Mesenchymal stem cell (in vitro differentiated cells and primary cell): ENCODE measurements around the gene FCSK.

Source experiments
- DNase-seq: peaks from one replicate; pipeline ENCODE4 v3.0.0-alpha.2; 2013
- H2AFZ ChIP-seq: one replicate; pipeline ENCODE4 v1.6.1; 2013; ENCODE audit warnings: low read depth, mild to moderate bottlenecking, control low read depth, inconsistent platforms, low read length, moderate library complexity
- H2AK5ac ChIP-seq: 2 replicates; pipeline ENCODE4 v1.6.1; 2013; ENCODE audit warnings: low read length, moderate library complexity, mild to moderate bottlenecking, inconsistent platforms; ENCODE audit not compliant: severe bottlenecking
- H2BK120ac ChIP-seq: one replicate; pipeline ENCODE4 v1.6.1; 2013; ENCODE audit warnings: low read depth, mild to moderate bottlenecking, inconsistent platforms, low read length, moderate library complexity
- H2BK12ac ChIP-seq, 2 experiments: one replicate each; pipeline ENCODE4 v1.6.1; 2013; ENCODE audit warnings: inconsistent platforms in 2 of 2, low read length in 2 of 2, mild to moderate bottlenecking in 2 of 2, moderate library complexity in 2 of 2, control low read depth in 1 of 2
- H2BK15ac ChIP-seq: one replicate; pipeline ENCODE4 v1.6.1; 2013; ENCODE audit warnings: mild to moderate bottlenecking, low read depth, inconsistent platforms; ENCODE audit not compliant: poor library complexity, severe bottlenecking
- H2BK5ac ChIP-seq: 2 replicates; pipeline ENCODE4 v1.6.1; 2013; ENCODE audit warnings: low read depth, mild to moderate bottlenecking, low read length, control low read depth, inconsistent platforms; ENCODE audit not compliant: poor library complexity, severe bottlenecking
- H3K14ac ChIP-seq, 2 experiments: one replicate each; pipeline ENCODE4 v1.6.1; 2013; ENCODE audit warnings: inconsistent platforms in 2 of 2, low read length in 2 of 2, control low read depth in 1 of 2, mild to moderate bottlenecking in 1 of 2, moderate library complexity in 1 of 2
- H3K18ac ChIP-seq, 2 experiments: one replicate each; pipeline ENCODE4 v1.6.1; 2013; ENCODE audit warnings: inconsistent platforms in 2 of 2, low read length in 2 of 2, control low read depth in 1 of 2, low read depth in 1 of 2, mild to moderate bottlenecking in 1 of 2
- H3K23ac ChIP-seq, 2 experiments: one replicate each; pipeline ENCODE4 v1.6.1; 2013; ENCODE audit warnings: inconsistent platforms in 2 of 2, low read length in 2 of 2, mild to moderate bottlenecking in 2 of 2, moderate library complexity in 2 of 2, control low read depth in 1 of 2
- H3K27ac ChIP-seq: 2 replicates; pipeline ENCODE4 v1.5.1; 2013; ENCODE audit warnings: mild to moderate bottlenecking, moderate library complexity, low read length, control low read depth, inconsistent platforms; ENCODE audit not compliant: poor library complexity, severe bottlenecking
- H3K27me3 ChIP-seq, 2 experiments: 2 replicates each; pipeline versions ENCODE4 v1.6.1 to v1.7.0; 2013; ENCODE audit warnings: low read length in 2 of 2, mild to moderate bottlenecking in 2 of 2, moderate library complexity in 2 of 2, control low read depth in 1 of 2, inconsistent platforms in 1 of 2; ENCODE audit not compliant: control insufficient read depth in 1 of 2, insufficient read depth in 1 of 2
- H3K36me3 ChIP-seq, 2 experiments: 2 replicates each; pipeline versions ENCODE4 v1.6.1 to v1.7.0; 2013; ENCODE audit warnings: low read length in 2 of 2, control low read depth in 1 of 2, inconsistent platforms in 1 of 2, low read depth in 1 of 2, mild to moderate bottlenecking in 1 of 2; ENCODE audit not compliant: insufficient read depth in 2 of 2, control insufficient read depth in 1 of 2
- H3K4ac ChIP-seq, 2 experiments: one replicate each; pipeline ENCODE4 v1.6.1; 2013; ENCODE audit warnings: inconsistent platforms in 2 of 2, low read length in 2 of 2, mild to moderate bottlenecking in 2 of 2, moderate library complexity in 2 of 2, control low read depth in 1 of 2, low read depth in 1 of 2
- H3K4me1 ChIP-seq: 2 replicates; pipeline ENCODE4 v1.6.1; 2013; ENCODE audit warnings: low read depth, low read length, control low read depth; ENCODE audit not compliant: control insufficient read depth, insufficient read depth
- H3K4me2 ChIP-seq: 2 replicates; pipeline ENCODE4 v1.6.1; 2013; ENCODE audit warnings: low read length, mild to moderate bottlenecking, inconsistent platforms; ENCODE audit not compliant: poor library complexity, severe bottlenecking
- H3K4me3 ChIP-seq, 2 experiments: 2 replicates each; pipeline versions ENCODE4 v1.5.1 to v1.7.0; 2013; ENCODE audit warnings: low read length in 2 of 2, mild to moderate bottlenecking in 2 of 2, control low read depth in 1 of 2, low read depth in 1 of 2; ENCODE audit not compliant: insufficient read depth in 1 of 2
- H3K79me1 ChIP-seq: replicated peaks from 2 replicates; pipeline ENCODE4 v1.6.1; 2013; ENCODE audit warnings: mild to moderate bottlenecking, control low read depth, low read length, inconsistent platforms; ENCODE audit not compliant: poor library complexity, severe bottlenecking
- H3K9ac ChIP-seq: 2 replicates; pipeline ENCODE4 v1.7.0; 2013; ENCODE audit warnings: mild to moderate bottlenecking, low read length, moderate library complexity
- H3K9me3 ChIP-seq: 2 replicates; pipeline ENCODE4 v1.7.0; 2013; ENCODE audit warnings: mild to moderate bottlenecking, low read length; ENCODE audit not compliant: control insufficient read depth
- H4K8ac ChIP-seq: one replicate; pipeline ENCODE4 v1.6.1; 2013; ENCODE audit warnings: inconsistent platforms, mild to moderate bottlenecking, low read length, moderate library complexity
- H4K91ac ChIP-seq: one replicate; pipeline ENCODE4 v1.6.1; 2013; ENCODE audit warnings: mild to moderate bottlenecking, low read length, inconsistent platforms
- WGBS: methylation state at CpG from one replicate; pipeline ENCODE4 v1.1.7; 2013; ENCODE audit warnings: mixed read lengths; 5-methylcytosine and 5-hydroxymethylcytosine counted together

FCSK gene

GRCh38 chr16:70470927-70471341 is 16.5 kb downstream of the FCSK start:
- Histone ChIP-seq H3K14ac (no peak overlapping the region), H3K9ac (no peak overlapping the region), H3K4me1 (peaks cover 30% of the 10 kb centered on the region), H3K18ac (peak overlapping the region in 1 of 2 experiments; percentile 32), H4K8ac (no peak overlapping the region), H2BK15ac (no peak overlapping the region), H3K4me2 (no peak overlapping the region), H2BK5ac (no peak overlapping the region), H4K91ac (peak overlapping the region; percentile 53), H3K4me3 (peak overlapping the region in 1 of 2 experiments; percentile 15), H3K36me3 (peaks cover 11 to 66% of the 10 kb centered on the region in 2 experiments), H3K23ac (no peak overlapping the region), H2AK5ac (no peak overlapping the region), H2AFZ (no peak overlapping the region), H3K27ac (no peak overlapping the region), H3K79me1 (no peaks in the 10 kb centered on the region), H3K27me3 (no peaks in the 10 kb centered on the region), H2BK120ac (no peak overlapping the region), H3K4ac (peak overlapping the region in 1 of 2 experiments; percentile 9), H3K9me3 (no peaks in the 10 kb centered on the region), H2BK12ac (no peak overlapping the region)
- peak; percentile 30 for DNase-seq
- 73% methylated on average over 14 of the region's 17 CpGs for WGBS

GRCh38 chr16:70472786-70473433 is 18.5 kb downstream of the FCSK start:
- H2BK15ac ChIP-seq: no peak overlapping the region
- H3K18ac ChIP-seq: no peak overlapping the region
- no peak overlapping the region for H3K14ac ChIP-seq
- H3K9ac ChIP-seq: no peak overlapping the region
- H3K23ac ChIP-seq: no peak overlapping the region
- no peak overlapping the region for H2BK5ac ChIP-seq
- no peak overlapping the region for H3K4ac ChIP-seq
- no peaks in the 10 kb centered on the region for H3K79me1 ChIP-seq
- 93% methylated on average over 28 of the region's 28 CpGs for WGBS
- H2BK12ac ChIP-seq: no peak overlapping the region
- no peak overlapping the region for H3K4me2 ChIP-seq
- H2AFZ ChIP-seq: no peak overlapping the region
- no peak overlapping the region for H4K91ac ChIP-seq
- no peak overlapping the region for H2BK120ac ChIP-seq
- H3K27ac ChIP-seq: no peak overlapping the region
- H3K4me3 ChIP-seq: no peak overlapping the region
- H4K8ac ChIP-seq: no peak overlapping the region
- peaks cover 33% of the 10 kb centered on the region for H3K4me1 ChIP-seq
- H3K27me3 ChIP-seq: no peaks in the 10 kb centered on the region
- H3K9me3 ChIP-seq: no peaks in the 10 kb centered on the region
- H3K36me3 ChIP-seq: peaks cover 14 to 53% of the 10 kb centered on the region in 2 experiments
- no peak overlapping the region for H2AK5ac ChIP-seq
- no peak for DNase-seq

GRCh38 chr16:70473446-70474319 is 19.3 kb downstream of the FCSK start:
- 94% methylated on average over 20 of the region's 21 CpGs for WGBS
- H3K9me3 ChIP-seq: no peaks in the 10 kb centered on the region
- H3K4me3 ChIP-seq: no peak overlapping the region
- no peak overlapping the region for H2BK15ac ChIP-seq
- no peak for DNase-seq
- no peak overlapping the region for H3K27ac ChIP-seq
- H3K9ac ChIP-seq: no peak overlapping the region
- H4K8ac ChIP-seq: no peak overlapping the region
- H2AK5ac ChIP-seq: no peak overlapping the region
- no peak overlapping the region for H2BK120ac ChIP-seq
- no peak overlapping the region for H3K4ac ChIP-seq
- H3K14ac ChIP-seq: no peak overlapping the region
- H3K23ac ChIP-seq: no peak overlapping the region
- H4K91ac ChIP-seq: no peak overlapping the region
- no peak overlapping the region for H2BK12ac ChIP-seq
- H3K27me3 ChIP-seq: no peaks in the 10 kb centered on the region
- no peak overlapping the region for H2BK5ac ChIP-seq
- no peak overlapping the region for H2AFZ ChIP-seq
- H3K18ac ChIP-seq: no peak overlapping the region
- H3K36me3 ChIP-seq: peaks cover 18 to 60% of the 10 kb centered on the region in 2 experiments
- H3K4me2 ChIP-seq: no peak overlapping the region
- peaks cover 38% of the 10 kb centered on the region for H3K4me1 ChIP-seq
- no peaks in the 10 kb centered on the region for H3K79me1 ChIP-seq

- Histone ChIP-seq H3K4me3 (no peak overlapping the region), H3K4me2 (no peak overlapping the region), H3K27me3 (no peaks in the 10 kb centered on the region), H2BK12ac (no peak overlapping the region), H3K79me1 (no peaks in the 10 kb centered on the region), H3K23ac (no peak overlapping the region), H3K14ac (no peak overlapping the region), H2BK5ac (no peak overlapping the region), H3K4ac (no peak overlapping the region), H3K36me3 (peaks cover 20 to 66% of the 10 kb centered on the region in 2 experiments), H2BK120ac (no peak overlapping the region), H2AK5ac (peak overlapping the region; percentile 77), H4K91ac (no peak overlapping the region), H2AFZ (no peak overlapping the region), H3K9ac (no peak overlapping the region), H3K18ac (no peak overlapping the region), H2BK15ac (no peak overlapping the region), H3K9me3 (no peaks in the 10 kb centered on the region), H3K27ac (no peak overlapping the region), H3K4me1 (peaks cover 37% of the 10 kb centered on the region), H4K8ac (no peak overlapping the region)
- DNase-seq: no peak
- 97% methylated on average over 22 of the region's 22 CpGs for whole genome bisulfite sequencing
Observed at GRCh38 chr16:70474320-70475053, 20.1 kb downstream of the FCSK start.
